CD4-positive, alpha-beta T cell treated with Interleukin-4 for 4 hours (primary cell): ENCODE results near the gene IL12RB2.

ENCODE experiments used
- DNase-seq: peaks from one replicate; pipeline ENCODE4 v3.0.0-alpha.2; 2020

The IL12RB2 gene, protein sequence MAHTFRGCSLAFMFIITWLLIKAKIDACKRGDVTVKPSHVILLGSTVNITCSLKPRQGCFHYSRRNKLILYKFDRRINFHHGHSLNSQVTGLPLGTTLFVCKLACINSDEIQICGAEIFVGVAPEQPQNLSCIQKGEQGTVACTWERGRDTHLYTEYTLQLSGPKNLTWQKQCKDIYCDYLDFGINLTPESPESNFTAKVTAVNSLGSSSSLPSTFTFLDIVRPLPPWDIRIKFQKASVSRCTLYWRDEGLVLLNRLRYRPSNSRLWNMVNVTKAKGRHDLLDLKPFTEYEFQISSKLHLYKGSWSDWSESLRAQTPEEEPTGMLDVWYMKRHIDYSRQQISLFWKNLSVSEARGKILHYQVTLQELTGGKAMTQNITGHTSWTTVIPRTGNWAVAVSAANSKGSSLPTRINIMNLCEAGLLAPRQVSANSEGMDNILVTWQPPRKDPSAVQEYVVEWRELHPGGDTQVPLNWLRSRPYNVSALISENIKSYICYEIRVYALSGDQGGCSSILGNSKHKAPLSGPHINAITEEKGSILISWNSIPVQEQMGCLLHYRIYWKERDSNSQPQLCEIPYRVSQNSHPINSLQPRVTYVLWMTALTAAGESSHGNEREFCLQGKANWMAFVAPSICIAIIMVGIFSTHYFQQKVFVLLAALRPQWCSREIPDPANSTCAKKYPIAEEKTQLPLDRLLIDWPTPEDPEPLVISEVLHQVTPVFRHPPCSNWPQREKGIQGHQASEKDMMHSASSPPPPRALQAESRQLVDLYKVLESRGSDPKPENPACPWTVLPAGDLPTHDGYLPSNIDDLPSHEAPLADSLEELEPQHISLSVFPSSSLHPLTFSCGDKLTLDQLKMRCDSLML

GRCh38 chr1:67307251-67308060 is at the start of gene IL12RB2:
IL12RB2 (plus strand) TSS chr1:67307873; CDS start chr1:67320369, 12,496 bp downstream.
- peak; percentile 19 for DNase-seq

DNA sequence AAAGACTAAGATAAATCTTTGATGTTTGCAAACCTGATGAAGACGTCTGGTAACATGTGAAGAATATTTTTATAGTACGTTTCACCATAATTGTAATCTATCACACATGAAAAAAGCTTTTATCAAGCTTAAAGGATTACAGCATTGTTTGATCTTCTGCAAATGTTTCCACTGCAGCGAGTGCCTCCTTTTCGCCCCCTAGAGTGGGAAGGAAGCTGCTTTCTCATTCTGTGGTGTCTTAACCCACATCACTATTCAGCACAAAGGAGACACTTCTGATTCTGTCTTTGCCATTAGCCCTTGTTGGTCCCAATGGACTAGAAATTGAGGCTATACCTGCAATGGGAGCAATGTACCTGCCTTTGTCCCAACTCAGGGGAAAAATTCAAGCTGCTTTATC is 46.0 kb upstream of the IL12RB2 start:
- DNase-seq: peak; percentile 31

GRCh38 chr1:67262735-67263134 is 44.9 kb upstream of the IL12RB2 start:
- no peak for DNase-seq

GRCh38 chr1:67264152-67264551 is 43.5 kb upstream of the IL12RB2 start:
- no peak for DNase-seq

DNA sequence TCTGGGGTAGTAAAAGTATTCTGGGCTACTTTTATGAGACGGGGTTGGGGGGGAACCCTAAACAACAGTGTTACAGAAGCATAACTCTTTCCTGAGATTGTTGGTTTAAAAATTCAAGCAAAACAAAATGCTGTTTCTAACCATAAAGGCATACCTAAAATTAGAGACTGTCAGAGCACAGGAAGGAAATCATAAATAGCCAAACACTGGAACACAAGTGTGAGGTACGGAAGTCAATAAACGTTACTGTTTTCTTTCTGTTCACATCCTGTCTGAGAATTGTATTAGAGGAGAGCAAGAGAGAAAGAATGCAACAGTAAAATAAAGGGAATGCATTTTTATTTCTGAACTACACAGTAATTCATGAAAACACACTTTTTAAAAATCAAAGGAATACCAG is 42.8 kb upstream of the IL12RB2 start:
- DNase-seq: no peak

DNA sequence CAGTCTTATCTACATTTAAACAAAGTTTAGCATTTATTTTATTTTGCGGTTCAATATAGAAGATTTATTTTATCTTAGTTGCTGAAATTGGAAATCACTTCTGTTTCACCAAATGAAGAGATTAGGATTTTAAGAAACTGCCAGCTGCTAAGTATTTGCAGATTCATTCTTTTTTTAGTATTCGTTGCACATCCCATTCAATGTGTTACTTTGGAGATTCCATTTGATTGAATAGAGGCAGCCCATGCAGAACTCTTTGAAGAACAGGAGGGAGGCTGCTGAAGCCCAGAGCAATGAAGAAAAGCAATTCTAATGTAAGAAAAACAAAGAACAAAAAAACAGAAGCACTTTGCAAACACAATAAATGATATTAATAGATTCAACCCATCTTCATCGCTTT is 38.6 kb upstream of the IL12RB2 start:
- DNase-seq: no peak

DNA sequence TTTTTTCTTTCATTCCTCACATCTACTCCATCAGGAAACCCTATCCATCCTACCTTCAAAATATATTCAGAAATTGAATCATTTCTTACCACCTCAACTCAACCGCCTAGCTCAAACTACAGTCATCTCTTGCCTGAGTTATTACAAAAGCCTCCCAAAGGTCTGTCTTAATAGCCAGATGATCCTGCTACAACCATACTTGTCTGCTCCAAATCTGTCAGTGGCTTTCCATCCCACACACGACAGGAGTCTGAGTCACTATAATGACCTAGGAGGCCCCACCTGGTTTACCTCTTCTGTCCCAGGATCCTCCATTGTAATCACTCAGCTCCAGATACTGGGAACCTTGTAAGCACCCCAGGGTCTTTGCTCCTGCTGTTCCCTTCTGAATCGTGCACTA is 37.1 kb upstream of the IL12RB2 start:
- no peak for DNase-seq

GRCh38 chr1:67273591-67273990 is 34.1 kb upstream of the IL12RB2 start:
- DNase-seq: no peak

GRCh38 chr1:67274623-67275325 is 32.9 kb upstream of the IL12RB2 start:
- DNase-seq: peak; percentile 33

DNA sequence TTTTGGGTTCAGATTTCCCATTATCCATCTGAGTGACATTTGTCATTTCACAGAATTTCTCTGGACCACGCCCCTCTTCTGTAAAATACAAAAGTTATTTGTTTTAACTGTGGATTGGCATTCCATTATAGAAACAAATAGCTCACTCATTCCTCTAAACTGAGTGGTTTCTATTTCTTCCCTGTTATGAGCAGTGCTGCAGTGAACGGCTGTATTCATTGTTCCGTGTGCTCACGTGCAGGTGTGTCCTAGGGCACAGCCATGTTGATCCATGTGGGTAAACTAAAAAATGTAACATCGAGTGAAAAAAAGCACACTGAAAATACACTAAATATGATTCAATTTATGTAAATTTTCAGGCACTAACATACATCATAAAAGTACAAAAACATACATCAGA is 27.0 kb upstream of the IL12RB2 start:
- DNase-seq: no peak

DNA sequence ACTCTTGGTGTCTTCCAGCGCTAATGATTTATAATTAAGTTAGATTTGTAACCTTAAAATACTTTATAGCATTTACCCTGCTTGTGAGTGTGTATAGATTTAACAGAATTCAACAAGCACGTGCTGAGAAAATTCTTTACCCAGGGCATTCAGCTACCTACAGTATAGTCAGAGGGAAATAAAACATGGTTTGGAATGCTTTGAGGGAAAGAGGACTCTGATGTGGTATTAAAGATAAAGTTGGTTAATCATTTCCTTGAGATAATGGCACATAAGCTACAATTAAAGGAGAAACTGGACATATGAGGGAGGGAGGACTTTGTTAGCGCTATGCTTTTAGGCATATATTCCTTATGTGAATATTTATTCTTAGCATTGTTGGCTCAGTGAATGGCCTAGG is 26.4 kb upstream of the IL12RB2 start:
- no peak for DNase-seq

GRCh38 chr1:67285780-67286488 is 21.7 kb upstream of the IL12RB2 start:
- peak; percentile 20 for DNase-seq

DNA sequence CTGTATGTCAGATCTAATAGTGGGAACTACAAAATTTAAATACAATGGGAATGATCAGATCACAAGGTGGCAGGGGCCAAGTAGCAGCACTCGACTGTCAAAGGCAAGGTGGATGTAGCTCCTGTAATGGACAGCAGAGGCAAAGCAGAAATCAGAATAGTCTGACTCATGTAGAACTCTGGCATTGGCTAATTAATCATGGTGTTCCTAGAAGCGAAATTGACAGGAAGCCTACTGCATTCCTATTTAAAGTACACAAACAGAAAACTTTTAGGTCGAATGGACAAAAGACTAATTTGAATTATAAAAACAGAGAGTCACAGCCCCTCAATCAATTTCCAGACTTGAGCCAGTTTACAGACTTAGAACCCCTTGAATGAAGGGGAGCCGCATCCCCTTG is 17.4 kb upstream of the IL12RB2 start:
- no peak for DNase-seq

- DNase-seq: no peak
Observed at GRCh38 chr1:67294836-67295617, 12.6 kb upstream of the IL12RB2 start.

DNA sequence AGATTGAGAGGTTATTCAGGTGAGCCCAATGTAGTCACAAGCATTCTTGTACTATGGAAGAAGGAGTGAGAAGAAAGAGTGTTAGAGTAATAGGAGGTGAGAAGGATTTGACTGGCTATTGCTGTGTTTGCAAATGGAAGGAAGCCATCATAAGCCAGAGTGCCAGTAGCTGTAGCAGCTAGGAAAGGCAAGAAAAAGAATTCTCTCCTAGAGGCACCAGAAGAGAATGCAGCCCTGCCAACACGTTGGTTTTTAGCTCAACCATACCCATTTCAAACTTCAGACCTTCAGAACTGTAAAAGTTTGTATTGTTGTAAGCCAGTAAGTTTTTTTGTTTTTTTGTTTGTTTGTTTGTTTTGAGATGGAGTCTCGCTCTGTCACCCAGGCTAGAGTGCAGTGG is 8.9 kb upstream of the IL12RB2 start:
- DNase-seq: no peak

- no peak for DNase-seq
Observed at GRCh38 chr1:67299296-67299695, 8.4 kb upstream of the IL12RB2 start.

DNA sequence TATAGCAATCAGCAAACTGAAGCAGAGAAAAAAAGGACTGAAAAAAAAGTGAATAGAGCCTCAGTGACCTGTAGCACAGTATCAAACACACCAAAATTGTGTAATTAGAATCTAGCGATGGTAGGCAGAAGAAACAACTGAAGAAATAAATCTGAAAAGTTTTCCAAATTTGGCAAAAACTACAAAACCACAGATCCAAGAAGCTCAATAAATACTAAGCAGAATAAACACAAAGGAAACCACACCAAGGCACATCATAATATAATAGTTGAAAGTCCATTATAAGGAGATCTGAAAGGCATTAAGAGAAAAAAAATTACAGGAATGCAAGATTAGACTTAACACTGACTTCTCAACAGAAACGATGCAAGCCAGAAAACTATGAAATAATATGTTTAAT is 7.1 kb upstream of the IL12RB2 start:
- no peak for DNase-seq

DNA sequence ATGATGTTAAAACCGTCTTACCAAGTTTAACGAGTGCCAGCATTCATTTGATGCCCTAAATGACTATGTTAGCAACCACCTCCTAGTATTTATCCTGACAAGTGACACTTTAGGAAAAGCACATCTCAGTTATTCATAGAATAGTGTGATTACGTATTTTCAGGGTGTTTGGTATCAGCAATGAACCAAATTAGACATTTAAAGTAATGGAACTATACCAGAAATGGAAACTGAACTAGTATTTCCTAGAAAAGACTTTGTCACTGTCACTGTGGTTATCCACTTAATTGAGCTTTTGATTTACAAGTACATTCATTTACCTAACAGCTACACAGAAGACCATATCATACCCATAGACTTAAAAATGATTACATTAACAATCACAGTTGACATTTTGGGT is 3.6 kb upstream of the IL12RB2 start:
- no peak for DNase-seq

DNA sequence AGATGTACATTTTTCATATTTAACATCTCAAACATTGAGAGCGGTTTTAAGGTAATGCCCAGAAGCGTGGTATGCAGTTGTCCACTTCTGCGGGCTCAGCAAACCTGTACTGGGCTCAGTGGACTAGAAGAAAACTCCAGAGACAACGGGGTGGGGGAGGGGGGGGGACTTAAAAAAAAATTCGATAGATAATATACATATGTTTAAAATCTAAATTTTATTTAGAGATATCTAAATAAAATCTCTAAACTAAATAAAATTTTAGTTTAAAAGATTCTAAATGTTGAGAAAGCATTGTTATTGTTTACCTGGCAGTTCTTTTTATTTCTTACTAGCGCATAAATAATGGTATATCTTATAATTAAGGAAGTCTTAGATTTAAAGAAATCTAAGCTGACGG is 1.1 kb upstream of the IL12RB2 start:
- no peak for DNase-seq

DNA sequence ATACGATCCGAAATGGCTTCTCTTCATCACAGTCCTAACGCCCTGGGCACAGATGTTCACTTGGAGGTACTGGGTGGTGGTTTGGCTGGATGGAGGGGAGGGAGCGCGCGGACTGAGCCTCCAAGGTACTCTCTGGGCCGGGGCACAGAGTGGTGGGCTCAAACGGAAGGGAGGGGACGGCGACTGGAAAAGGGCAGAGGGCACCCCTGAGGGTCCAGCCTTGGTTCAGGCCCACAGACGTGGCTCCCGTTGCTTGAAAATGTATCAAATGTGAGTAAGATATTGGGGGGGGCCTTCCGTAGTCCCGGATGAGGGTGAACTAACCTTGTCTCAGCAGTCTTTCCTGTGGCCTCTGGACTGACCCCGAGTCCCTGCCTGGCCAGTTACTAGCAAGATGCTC is 463 bp downstream of the IL12RB2 start:
- DNase-seq: no peak

GRCh38 chr1:67312615-67313014 is 4.9 kb downstream of the IL12RB2 start:
- no peak for DNase-seq
